GM21423 (cell line): ENCODE results near the gene CLSTN2.

Source experiments
- ATAC-seq: cut with Tn5 transposase; IDR thresholded peaks from one replicate; pipeline ENCODE4 v1.9.1; 2021; ENCODE audit warnings: mild to moderate bottlenecking, moderate library complexity; ENCODE audit not compliant: unreplicated experiment

CLSTN2 gene

GRCh38 chr3:140472306-140473020, 537.5 kb downstream of the CLSTN2 start:
- ATAC-seq, result no peak

- ATAC-seq, result no peak
Observed at GRCh38 chr3:140487566-140487965, 552.6 kb downstream of the CLSTN2 start.

- no peak for ATAC-seq
Observed at GRCh38 chr3:140493271-140493670, 558.3 kb downstream of the CLSTN2 start.

- ATAC-seq, result no peak
Observed at GRCh38 chr3:140494970-140495369, 560.0 kb downstream of the CLSTN2 start.

GRCh38 chr3:140497331-140497730, 562.3 kb downstream of the CLSTN2 start:
- no peak for ATAC-seq

GRCh38 chr3:140499114-140499757, 564.3 kb downstream of the CLSTN2 start:
- ATAC-seq, result no peak

- ATAC-seq, result no peak
Observed at GRCh38 chr3:140500473-140500872, 565.5 kb downstream of the CLSTN2 start.

- no peak for ATAC-seq
Observed at GRCh38 chr3:140501061-140501769, 566.2 kb downstream of the CLSTN2 start.

GRCh38 chr3:140501770-140502364, 566.9 kb downstream of the CLSTN2 start:
- no peak for ATAC-seq

- ATAC-seq, result peak; percentile 78
Observed at GRCh38 chr3:140505213-140505612, 570.2 kb downstream of the CLSTN2 start.

- no peak for ATAC-seq
Observed at GRCh38 chr3:140505876-140506275, 570.9 kb downstream of the CLSTN2 start.

GRCh38 chr3:140508550-140508949, 573.6 kb downstream of the CLSTN2 start:
- ATAC-seq, result no peak

- no peak for ATAC-seq
Observed at GRCh38 chr3:140509534-140509933, 574.5 kb downstream of the CLSTN2 start.

- ATAC-seq, result no peak
Observed at GRCh38 chr3:140510303-140510861, 575.4 kb downstream of the CLSTN2 start.

GRCh38 chr3:140521751-140522445, 586.9 kb downstream of the CLSTN2 start:
- no peak for ATAC-seq

- ATAC-seq, result no peak
Observed at GRCh38 chr3:140522653-140523380, 587.8 kb downstream of the CLSTN2 start.

GRCh38 chr3:140523600-140523999, 588.6 kb downstream of the CLSTN2 start:
- no peak for ATAC-seq

GRCh38 chr3:140527156-140527555, 592.2 kb downstream of the CLSTN2 start:
- ATAC-seq, result no peak

GRCh38 chr3:140529096-140529495, 594.1 kb downstream of the CLSTN2 start:
- no peak for ATAC-seq

GRCh38 chr3:140529558-140529957, 594.6 kb downstream of the CLSTN2 start:
- ATAC-seq, result no peak
